Keratinocyte (primary cell): Measurements from ENCODE around the gene ST8SIA2. TPM values are rescaled to one million over a fixed set of nuclear protein-coding genes. Genes with fewer than 3 reads are reported as not detected.

Experiments
- DNase-seq: peaks from one replicate; pipeline ENCODE4 v3.0.0-alpha.2; 2011; ENCODE audit warnings: low read depth, missing footprints, low spot score
- FAIRE-seq: peaks from 2 replicates; lab custom pipeline; 2011; peaks lifted over from hg19 to GRCh38; lab: Jason Lieb, UNC
- H2AFZ ChIP-seq: 2 replicates; pipeline ENCODE4 v1.6.0; 2012; ENCODE audit warnings: low read length, control low read depth, inconsistent platforms; ENCODE audit not compliant: control insufficient read depth
- H3K27ac ChIP-seq: 2 replicates; pipeline ENCODE4 v1.5.1; 2011; ENCODE audit warnings: low read length; ENCODE audit not compliant: control insufficient read depth, insufficient read depth
- H3K27me3 ChIP-seq: 3 replicates; pipeline ENCODE4 v1.6.0; 2011; ENCODE audit warnings: low read length; ENCODE audit not compliant: control insufficient read depth, insufficient read depth; ENCODE audit errors: extremely low read depth
- H3K36me3 ChIP-seq, 2 experiments: 2 replicates in 1 of 2; 3 replicates in 1 of 2; pipeline ENCODE4 v1.5.1; 2011; ENCODE audit warnings: low read length in 2 of 2, mild to moderate bottlenecking in 1 of 2; ENCODE audit not compliant: control insufficient read depth in 2 of 2, insufficient read depth in 2 of 2; ENCODE audit errors: extremely low read depth in 1 of 2
- H3K4me1 ChIP-seq: 3 replicates; pipeline ENCODE4 v1.5.1; 2011; ENCODE audit warnings: low read length; ENCODE audit not compliant: control insufficient read depth, insufficient read depth; ENCODE audit errors: extremely low read depth
- H3K4me2 ChIP-seq: 3 replicates; pipeline ENCODE4 v1.6.0; 2011; ENCODE audit warnings: low read depth, low read length; ENCODE audit not compliant: control insufficient read depth, insufficient read depth; ENCODE audit errors: extremely low read depth
- H3K4me3 ChIP-seq, 3 experiments: fragments of 200-600 bp in 1 of 3; sonication (generic) in 1 of 3; 2 replicates in 2 of 3; 3 replicates in 1 of 3; pipeline ENCODE4 v1.5.1; 2011 to 2016; ENCODE audit warnings: low read length in 3 of 3, mild to moderate bottlenecking in 3 of 3, control low read depth in 2 of 3, inconsistent platforms in 1 of 3, low read depth in 1 of 3, mixed read lengths in 1 of 3, mixed run types in 1 of 3, moderate library complexity in 1 of 3; ENCODE audit not compliant: control insufficient read depth in 2 of 3, insufficient read depth in 2 of 3; ENCODE audit errors: extremely low read depth in 1 of 3
- H3K79me2 ChIP-seq: 2 replicates; pipeline ENCODE4 v1.6.0; 2012; ENCODE audit warnings: low read length; ENCODE audit not compliant: control insufficient read depth, insufficient read depth
- H3K9ac ChIP-seq: 3 replicates; pipeline ENCODE4 v1.6.0; 2011; ENCODE audit warnings: low read length; ENCODE audit not compliant: control insufficient read depth, insufficient read depth; ENCODE audit errors: extremely low read depth
- H3K9me1 ChIP-seq: 3 replicates; pipeline ENCODE4 v1.6.0; 2011; ENCODE audit warnings: low read length; ENCODE audit not compliant: control insufficient read depth, insufficient read depth; ENCODE audit errors: extremely low read depth
- H3K9me3 ChIP-seq: 2 replicates; pipeline ENCODE4 v1.5.1; 2012; ENCODE audit warnings: low read depth, low read length; ENCODE audit not compliant: control insufficient read depth
- H4K20me1 ChIP-seq: 3 replicates; pipeline ENCODE4 v1.6.0; 2011; ENCODE audit warnings: low read length; ENCODE audit not compliant: control insufficient read depth, insufficient read depth; ENCODE audit errors: extremely low read depth
- EZH2 ChIP-seq: IDR thresholded peaks from one replicate; pipeline ENCODE4 v1.6.1; 2012; ENCODE audit warnings: inconsistent platforms, mild to moderate bottlenecking, low read length, moderate library complexity
- dilution Hi-C: fragments of 300-500 bp; cut with MboI; formaldehyde crosslinking; loops from one replicate; pipeline ENCODE4 v1.7.0; 2020; ENCODE audit warnings: low sequenced_read_pairs; ENCODE audit not compliant: extremely low pct_ligation_motif_present
- polyA plus RNA-seq, 5 experiments: library from polyadenylated mRNA; depleted of rRNA in 3 of 5; stranded (reverse) in 3 of 5; stranded (forward) in 1 of 5; unstranded in 1 of 5; fragments of >200 nt; gene quantifications; 1 replicate in 1 of 5; 2 replicates in 3 of 5; 3 replicates in 1 of 5; pipeline versions ENCODE4 v1.2.1 to v1.2.3, GENCODE V29; 2011 to 2012; ENCODE audit warnings: missing spikeins in 2 of 5, low read depth in 1 of 5, low replicate concordance in 1 of 5
- small RNA-seq, 3 experiments: library from RNA; depleted of rRNA; stranded (forward); fragments of <200 nt; gene quantifications; one replicate each; pipeline ENCODE3, GENCODE V24; 2012; ENCODE audit warnings: low read depth in 3 of 3, low replicate concordance in 1 of 3; ENCODE audit not compliant: insufficient read length in 3 of 3
- TF ChIP-seq, protein P1 (sequence below), 3 experiments: IDR thresholded peaks in 1 of 3; conservative IDR thresholded peaks in 1 of 3; optimal IDR thresholded peaks in 1 of 3; 2 replicates in 2 of 3; 3 replicates in 1 of 3; pipeline versions ENCODE3 to v1.5.1; 2011; ENCODE audit warnings: low read length in 3 of 3, mild to moderate bottlenecking in 3 of 3, moderate library complexity in 2 of 3, control low read depth in 1 of 3, inconsistent platforms in 1 of 3; ENCODE audit not compliant: insufficient read depth in 2 of 3; ENCODE audit errors: extremely low read depth in 1 of 3

Gene ST8SIA2
- polyA plus RNA-seq, 1 donor (not counting 4 experiments of a cell fraction or from before 2014, with no cell fraction given): 0.22 TPM

DNA sequence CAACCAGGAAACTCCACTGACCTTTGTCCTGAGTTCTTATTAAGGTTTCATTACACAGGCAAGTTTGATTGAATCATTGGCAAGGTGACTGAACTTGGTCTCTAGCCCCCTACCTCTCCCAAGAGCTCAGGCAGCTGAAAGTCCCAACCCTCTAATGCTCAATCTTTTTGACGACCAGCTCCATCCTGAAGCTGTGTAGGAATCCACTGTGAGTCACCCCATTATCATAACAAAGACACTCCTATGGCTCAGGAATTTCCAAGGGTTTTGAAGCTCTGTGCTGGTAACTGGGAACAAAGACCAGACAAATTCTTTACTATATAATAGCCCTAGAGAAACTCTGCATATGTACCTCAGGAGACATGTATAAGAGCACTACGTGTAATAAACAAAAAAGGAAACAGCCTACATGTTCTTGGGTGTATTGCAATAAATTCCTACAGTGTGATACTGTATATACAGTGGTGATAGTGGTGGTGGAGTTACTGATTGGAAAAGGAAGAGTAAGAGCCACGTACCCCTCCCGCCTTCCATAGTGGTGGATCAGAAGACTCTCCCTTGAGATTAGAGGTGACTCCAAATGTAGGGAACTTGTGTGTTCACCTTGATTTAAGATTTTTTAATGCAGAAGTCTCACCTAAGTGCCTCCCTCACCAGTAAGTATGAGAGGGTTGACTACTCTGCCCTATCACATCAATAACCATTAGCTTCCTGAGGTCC, 116.6 kb downstream of the ST8SIA2 start:
- no peaks in the 10 kb centered on the region for H3K27me3 ChIP-seq
- no peaks in the 10 kb centered on the region for H3K9me1 ChIP-seq
- H3K4me1 ChIP-seq: peaks cover 7% of the 10 kb centered on the region
- H4K20me1 ChIP-seq: no peaks in the 10 kb centered on the region
- no peaks in the 10 kb centered on the region for H3K79me2 ChIP-seq
- no peaks in the 10 kb centered on the region for H3K36me3 ChIP-seq
- H3K4me3 ChIP-seq: no peak overlapping the region
- H2AFZ ChIP-seq: no peak overlapping the region
- DNase-seq (peak; percentile 11), FAIRE-seq (peak; percentile 48)
- TF ChIP-seq, protein P1, sequence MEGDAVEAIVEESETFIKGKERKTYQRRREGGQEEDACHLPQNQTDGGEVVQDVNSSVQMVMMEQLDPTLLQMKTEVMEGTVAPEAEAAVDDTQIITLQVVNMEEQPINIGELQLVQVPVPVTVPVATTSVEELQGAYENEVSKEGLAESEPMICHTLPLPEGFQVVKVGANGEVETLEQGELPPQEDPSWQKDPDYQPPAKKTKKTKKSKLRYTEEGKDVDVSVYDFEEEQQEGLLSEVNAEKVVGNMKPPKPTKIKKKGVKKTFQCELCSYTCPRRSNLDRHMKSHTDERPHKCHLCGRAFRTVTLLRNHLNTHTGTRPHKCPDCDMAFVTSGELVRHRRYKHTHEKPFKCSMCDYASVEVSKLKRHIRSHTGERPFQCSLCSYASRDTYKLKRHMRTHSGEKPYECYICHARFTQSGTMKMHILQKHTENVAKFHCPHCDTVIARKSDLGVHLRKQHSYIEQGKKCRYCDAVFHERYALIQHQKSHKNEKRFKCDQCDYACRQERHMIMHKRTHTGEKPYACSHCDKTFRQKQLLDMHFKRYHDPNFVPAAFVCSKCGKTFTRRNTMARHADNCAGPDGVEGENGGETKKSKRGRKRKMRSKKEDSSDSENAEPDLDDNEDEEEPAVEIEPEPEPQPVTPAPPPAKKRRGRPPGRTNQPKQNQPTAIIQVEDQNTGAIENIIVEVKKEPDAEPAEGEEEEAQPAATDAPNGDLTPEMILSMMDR (optimal IDR thresholded peaks at IDR 0.05 in 1 of 3, IDR thresholded peaks at IDR 0.05 in 1 of 3, conservative IDR thresholded peaks at IDR 0.05 in 1 of 3; ENCODE audit: extremely low read depth in 1 of 3, insufficient read depth in 2 of 3, low read length in 3 of 3): no peak
- TF ChIP-seq EZH2: no peak
- no peaks in the 10 kb centered on the region for H3K9me3 ChIP-seq
- dilution Hi-C loops: no loop called here
- no peak overlapping the region for H3K9ac ChIP-seq
- H3K27ac ChIP-seq: no peak overlapping the region
- no peak overlapping the region for H3K4me2 ChIP-seq

Small RNA genes lying within 50 kb of the gene (small RNA-seq; reads per million reads assigned to genes)
- gene RF01233: 0 reads per million in 3 experiments
